Breast epithelium (tissue), 4 donors: ENCODE measurements around the gene OPRD1. TPM values are rescaled to one million over a fixed set of nuclear protein-coding genes. Genes with fewer than 3 reads are reported as not detected.
A peak's percentile ranks its signal among the peaks of the same experiment; 100 is the strongest.
"Not testable (repeated sequence)": the region's sequence is repeated elsewhere in the genome, so short reads cannot be mapped to it uniquely, and the experiment has no call there.

ENCODE experiments used
- DNase-seq, 2 donors: peaks; one replicate each; pipeline ENCODE4 v3.0.0-alpha.2; 2019; ENCODE audit warnings: low spot score in 2 of 2
- H3K27ac ChIP-seq, 2 donors: fragments of 200-600 bp; sonication (generic) in 1 of 2; one replicate each; pipeline ENCODE4 v1.5.1; 2016 to 2019; ENCODE audit warnings: mild to moderate bottlenecking in 1 of 2
- H3K27me3 ChIP-seq, 2 donors: fragments of 200-600 bp; sonication (generic) in 1 of 2; one replicate each; pipeline versions ENCODE4 v1.5.1 to v1.6.0; 2017 to 2019; ENCODE audit warnings: control low read depth in 1 of 2, mild to moderate bottlenecking in 1 of 2
- H3K36me3 ChIP-seq: fragments of 200-600 bp; one replicate; pipeline ENCODE4 v1.5.1; 2019
- H3K4me1 ChIP-seq, 2 donors: fragments of 200-600 bp; sonication (generic); one replicate each; pipeline ENCODE4 v1.5.1; 2016 to 2019; ENCODE audit warnings: control low read depth in 1 of 2
- H3K4me3 ChIP-seq, 3 donors: fragments of 200-600 bp; sonication (generic); 1 replicate in 2 of 3; 2 replicates in 1 of 3; pipeline ENCODE4 v1.5.1; 2016 to 2019; ENCODE audit warnings: mild to moderate bottlenecking in 3 of 3, moderate library complexity in 2 of 3
- H3K9me3 ChIP-seq, 2 donors: fragments of 200-600 bp; sonication (generic) in 1 of 2; one replicate each; pipeline ENCODE4 v1.5.1; 2016 to 2019; ENCODE audit warnings: control low read depth in 1 of 2
- POLR2A ChIP-seq: fragments of 450-650 bp; IDR thresholded peaks from one replicate; pipeline ENCODE4 v1.6.1; 2016; ENCODE audit warnings: antibody characterized with exemption, mild to moderate bottlenecking, moderate library complexity
- POLR2AphosphoS5 ChIP-seq, 3 donors: sonication (generic); formaldehyde crosslinking; IDR thresholded peaks; one replicate each; pipeline ENCODE4 v1.6.1; 2017; ENCODE audit warnings: antibody characterized with exemption in 3 of 3
- intact Hi-C: fragments of 100-400 bp; cut with DNase I; formaldehyde crosslinking; loops from one replicate; pipeline ENCODE4 v1.15.1; 2023; ENCODE audit warnings: low total_unique reads
- total RNA-seq, 3 donors: library from RNA; depleted of rRNA; stranded (reverse); fragments of >200 nt; gene quantifications; one replicate each; pipeline ENCODE4 v1.1.0, GENCODE V29; 2016
- TF ChIP-seq, protein P1 (sequence below), 3 donors: fragments of 450-650 bp; IDR thresholded peaks; one replicate each; pipeline ENCODE4 v1.5.1; 2016 to 2017; ENCODE audit warnings: antibody characterized with exemption in 3 of 3, mild to moderate bottlenecking in 3 of 3, moderate library complexity in 3 of 3

Gene OPRD1
- not detected for total RNA-seq

DNA sequence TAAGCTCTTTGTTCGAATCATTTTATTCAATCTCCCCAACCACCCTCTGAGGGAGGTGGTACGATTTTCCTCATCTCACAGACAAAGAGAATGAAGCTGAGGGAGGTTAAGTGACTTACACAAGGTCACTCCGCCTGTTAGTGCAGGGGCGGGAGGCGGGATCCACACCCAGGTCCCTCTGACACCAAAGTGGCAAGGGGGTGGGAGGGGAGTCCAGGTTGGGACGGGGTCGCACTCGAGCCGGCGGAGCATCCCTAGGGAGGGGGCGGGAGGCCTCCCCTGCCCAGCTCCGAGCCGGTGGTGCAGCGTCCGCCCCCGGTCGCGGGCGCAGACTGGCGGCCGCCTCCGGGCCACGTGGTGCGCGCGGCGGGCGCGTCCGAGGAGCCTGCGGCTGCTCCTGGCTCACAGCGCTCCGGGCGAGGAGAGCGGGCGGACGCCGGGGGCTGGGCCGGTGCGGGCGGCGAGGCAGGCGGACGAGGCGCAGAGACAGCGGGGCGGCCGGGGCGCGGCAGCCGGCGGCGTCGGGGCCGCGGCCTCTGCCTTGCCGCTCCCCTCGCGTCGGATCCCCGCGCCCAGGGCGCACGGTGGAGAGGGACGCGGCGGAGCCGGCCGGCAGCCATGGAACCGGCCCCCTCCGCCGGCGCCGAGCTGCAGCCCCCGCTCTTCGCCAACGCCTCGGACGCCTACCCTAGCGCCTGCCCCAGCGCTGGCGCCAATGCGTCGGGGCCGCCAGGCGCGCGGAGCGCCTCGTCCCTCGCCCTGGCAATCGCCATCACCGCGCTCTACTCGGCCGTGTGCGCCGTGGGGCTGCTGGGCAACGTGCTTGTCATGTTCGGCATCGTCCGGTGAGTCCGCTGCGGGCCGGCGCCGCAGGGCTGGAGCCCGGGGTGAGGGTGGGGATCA is at the start of gene OPRD1:
TSS of gene OPRD1 (plus strand) at position 405 of the 903 bp plus-strand sequence. CDS start at position 619, 214 bp downstream.
- no peak for DNase-seq
- Histone ChIP-seq H3K9me3 (no peaks in the 10 kb centered on the region), H3K4me1 (no peaks in the 10 kb centered on the region), H3K27me3 (peaks cover 2 to 68% of the 10 kb centered on the region in 2 donors), H3K27ac (no peak within 1 kb of the TSS), H3K4me3 (peak within 1 kb of the TSS in 1 of 3 donors; percentile 37), H3K36me3 (no peaks in the 10 kb centered on the region)
- intact Hi-C loops = no loop called here
- TF ChIP-seq, protein P1, sequence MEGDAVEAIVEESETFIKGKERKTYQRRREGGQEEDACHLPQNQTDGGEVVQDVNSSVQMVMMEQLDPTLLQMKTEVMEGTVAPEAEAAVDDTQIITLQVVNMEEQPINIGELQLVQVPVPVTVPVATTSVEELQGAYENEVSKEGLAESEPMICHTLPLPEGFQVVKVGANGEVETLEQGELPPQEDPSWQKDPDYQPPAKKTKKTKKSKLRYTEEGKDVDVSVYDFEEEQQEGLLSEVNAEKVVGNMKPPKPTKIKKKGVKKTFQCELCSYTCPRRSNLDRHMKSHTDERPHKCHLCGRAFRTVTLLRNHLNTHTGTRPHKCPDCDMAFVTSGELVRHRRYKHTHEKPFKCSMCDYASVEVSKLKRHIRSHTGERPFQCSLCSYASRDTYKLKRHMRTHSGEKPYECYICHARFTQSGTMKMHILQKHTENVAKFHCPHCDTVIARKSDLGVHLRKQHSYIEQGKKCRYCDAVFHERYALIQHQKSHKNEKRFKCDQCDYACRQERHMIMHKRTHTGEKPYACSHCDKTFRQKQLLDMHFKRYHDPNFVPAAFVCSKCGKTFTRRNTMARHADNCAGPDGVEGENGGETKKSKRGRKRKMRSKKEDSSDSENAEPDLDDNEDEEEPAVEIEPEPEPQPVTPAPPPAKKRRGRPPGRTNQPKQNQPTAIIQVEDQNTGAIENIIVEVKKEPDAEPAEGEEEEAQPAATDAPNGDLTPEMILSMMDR (IDR thresholded peaks at IDR 0.05) = no peak
- no peak for TF ChIP-seq POLR2AphosphoS5 (IDR thresholded peaks at IDR 0.05)
- TF ChIP-seq POLR2A = no peak

DNA sequence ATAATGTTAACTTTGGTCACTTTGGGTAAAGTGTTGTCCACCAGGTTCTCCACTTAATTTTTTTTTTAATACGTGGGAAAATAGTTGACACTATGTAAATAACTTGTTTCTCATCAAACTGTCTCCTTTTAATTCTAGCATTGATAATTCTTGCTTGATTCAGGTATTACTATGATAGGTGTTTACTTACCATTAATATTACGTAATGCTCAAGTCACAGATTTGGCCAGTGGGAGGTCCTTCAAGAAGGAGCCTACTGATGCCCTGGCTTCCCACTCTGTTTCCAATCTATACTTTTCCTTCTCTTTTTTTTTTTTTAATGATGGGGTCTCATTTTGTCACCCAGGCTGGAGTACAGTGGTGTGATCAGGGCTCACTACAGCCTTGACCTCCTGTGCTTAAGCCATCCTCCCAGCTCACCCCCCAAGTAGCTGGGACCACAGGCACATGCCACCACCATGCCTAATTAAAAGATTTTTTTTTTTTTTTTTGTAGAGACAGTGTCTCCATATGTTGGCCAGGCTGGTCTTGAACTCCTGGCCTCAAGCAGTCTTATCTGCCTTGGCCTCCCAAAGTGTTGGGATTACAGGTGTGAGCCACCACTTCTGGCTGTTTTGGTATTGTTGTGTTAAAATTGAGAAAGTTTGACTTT is 45.3 kb upstream of the OPRD1 start:
- intact Hi-C loops = no loop called here
- no peak overlapping the region for H3K4me3 ChIP-seq
- no peak for DNase-seq
- no peak for TF ChIP-seq POLR2A
- TF ChIP-seq POLR2AphosphoS5 (IDR thresholded peaks at IDR 0.05) = no peak
- TF ChIP-seq, protein P1 (IDR thresholded peaks at IDR 0.05) = no peak
- no peak overlapping the region for H3K27ac ChIP-seq
- no peaks in the 10 kb centered on the region for H3K4me1 ChIP-seq
- no peaks in the 10 kb centered on the region for H3K27me3 ChIP-seq
- H3K9me3 ChIP-seq = no peaks in the 10 kb centered on the region
- H3K36me3 ChIP-seq = no peaks in the 10 kb centered on the region

DNA sequence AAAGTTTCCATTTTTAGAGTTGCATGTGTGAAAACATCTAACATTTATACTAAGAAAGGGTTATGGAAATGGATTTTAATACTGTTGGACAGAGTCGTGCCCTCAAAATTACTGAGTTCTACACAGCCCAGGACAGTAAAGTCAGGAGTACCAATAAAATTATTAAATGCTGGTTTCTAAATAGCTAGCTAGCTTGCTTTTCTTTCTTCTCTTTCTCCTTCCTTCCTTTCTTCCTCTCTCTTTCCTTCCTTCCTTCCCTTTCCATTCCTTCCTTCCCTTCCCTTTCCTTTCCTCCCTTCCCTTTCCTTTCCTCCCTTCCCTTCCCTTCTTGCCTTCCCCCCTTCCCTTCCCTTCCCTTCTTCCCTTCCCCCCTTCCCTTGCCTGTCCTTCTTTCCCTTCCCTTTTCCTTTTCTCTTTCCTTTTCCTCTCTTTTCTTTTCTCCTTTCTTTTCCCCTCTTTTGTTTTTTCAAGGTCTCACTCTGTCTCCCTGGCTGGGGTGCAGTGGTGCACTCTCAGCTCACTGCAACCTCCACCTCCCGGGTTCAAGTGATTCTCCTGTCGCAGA is 41.3 kb upstream of the OPRD1 start:
- intact Hi-C loops = loop anchor here (10.0 kb wide), 1 partner anchor 434 kb away; no protein-coding TSS in a partner anchor
- DNase-seq = no peak
- no peak overlapping the region for H3K27ac ChIP-seq
- no peaks in the 10 kb centered on the region for H3K36me3 ChIP-seq
- H3K4me3 ChIP-seq = no peak overlapping the region
- H3K9me3 ChIP-seq = no peaks in the 10 kb centered on the region
- no peak for TF ChIP-seq POLR2AphosphoS5 (IDR thresholded peaks at IDR 0.05)
- TF ChIP-seq POLR2A = no peak
- TF ChIP-seq, protein P1 (IDR thresholded peaks at IDR 0.05) = no peak
- H3K4me1 ChIP-seq = no peaks in the 10 kb centered on the region
- H3K27me3 ChIP-seq = no peaks in the 10 kb centered on the region

DNA sequence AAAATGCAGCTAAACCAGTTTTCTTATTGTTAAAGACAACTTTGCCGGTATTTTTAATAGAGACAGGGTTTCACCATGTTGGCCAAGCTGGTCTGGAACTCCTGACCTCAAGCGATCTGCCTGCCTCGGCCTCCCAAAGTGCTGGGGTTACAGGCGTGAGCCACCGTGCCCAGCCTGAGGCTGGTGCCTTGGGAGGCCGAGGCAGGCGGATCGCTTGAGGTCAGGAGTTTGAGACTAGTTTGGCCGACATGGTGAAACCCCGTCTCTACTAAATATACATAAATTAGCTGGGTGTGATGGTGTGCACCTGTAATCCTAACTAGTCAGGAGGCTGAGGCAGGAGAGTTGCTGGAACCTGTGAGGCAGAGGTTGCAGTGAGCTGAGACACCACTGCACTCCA is 40.0 kb upstream of the OPRD1 start:
- not testable (repeated sequence) for H3K27me3 ChIP-seq, H3K27ac ChIP-seq, DNase-seq, H3K36me3 ChIP-seq, H3K9me3 ChIP-seq, H3K4me3 ChIP-seq, H3K4me1 ChIP-seq
- intact Hi-C loops = loop anchor here (10.0 kb wide), 1 partner anchor 433 kb away; no protein-coding TSS in a partner anchor

DNA sequence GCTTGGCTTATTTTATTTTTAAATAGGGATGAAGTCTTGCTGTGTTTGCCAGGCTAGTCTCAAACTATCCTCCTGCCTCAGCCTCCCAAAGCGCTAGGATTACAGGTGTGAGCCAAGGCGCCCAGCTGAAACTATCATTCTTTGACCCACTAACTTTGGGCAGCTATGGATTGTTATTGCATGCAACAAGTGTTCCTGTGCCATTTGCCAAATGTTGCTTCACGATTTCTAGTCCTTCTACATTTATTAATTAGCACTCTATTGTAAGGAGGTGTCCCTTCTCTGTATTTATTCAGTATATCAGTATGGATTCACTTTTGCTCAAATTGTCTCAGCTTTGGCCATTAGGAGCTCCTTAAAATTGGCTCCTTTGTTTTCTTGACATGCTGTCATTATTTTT is 38.9 kb upstream of the OPRD1 start:
- H3K36me3 ChIP-seq = no peaks in the 10 kb centered on the region
- H3K4me3 ChIP-seq = no peak overlapping the region
- H3K4me1 ChIP-seq = no peaks in the 10 kb centered on the region
- intact Hi-C loops = loop anchor here (10.0 kb wide), 1 partner anchor 432 kb away; no protein-coding TSS in a partner anchor
- H3K9me3 ChIP-seq = no peaks in the 10 kb centered on the region
- H3K27ac ChIP-seq = no peak overlapping the region
- no peaks in the 10 kb centered on the region for H3K27me3 ChIP-seq
- DNase-seq = no peak
- TF ChIP-seq POLR2A (no peak), POLR2AphosphoS5 (IDR thresholded peaks at IDR 0.05) (no peak)
- TF ChIP-seq, protein P1 (IDR thresholded peaks at IDR 0.05) = no peak
